GM12878 (cell line): ENCODE data around the gene PRLH. TPM values are rescaled to one million over a fixed set of nuclear protein-coding genes. Genes with fewer than 3 reads are reported as not detected.

Experiments
- ATAC-seq: fragments of 200-7000 bp; cut with Tn5 transposase; 3 replicates; pipeline ENCODE4 v1.9.1; 2020; ENCODE audit warnings: mild to moderate bottlenecking, moderate library complexity
- BruUV-seq: library from RNA; stranded (reverse); fragments of 400-500 nt; replicated peaks from 2 replicates; lab custom pipeline; 2021; lab: Mats Ljungman, UMichigan
- CTCF ChIA-PET: fragments of 300-600 bp; sonication (Branson Sonifier 250); formaldehyde crosslinking; extraction: SDS; loops from one replicate; lab custom pipeline; 2021; ENCODE audit warnings: inconsistent platforms; lab: Yijun Ruan, JAX
- POLR2A ChIA-PET: fragments of 350-600 bp; formaldehyde crosslinking; extraction: SDS; loops from one replicate; lab custom pipeline; 2021; ENCODE audit warnings: inconsistent platforms; lab: Charles Lee
- RAD21 ChIA-PET: fragments of 300-600 bp; sonication (Branson Sonifier 250); formaldehyde crosslinking; loops from one replicate; lab custom pipeline; 2023; ENCODE audit warnings: antibody characterized with exemption; ENCODE audit not compliant: unreplicated experiment; lab: Charles Lee
- SMC1A ChIA-PET: fragments of 300-600 bp; sonication (Branson Sonifier 250); formaldehyde crosslinking; loops from one replicate; lab custom pipeline; 2023; ENCODE audit not compliant: unreplicated experiment, uncharacterized antibody; lab: Charles Lee
- DNase-seq: peaks from one replicate; pipeline ENCODE4 v3.0.0-alpha.2; 2011; ENCODE audit warnings: low read depth, low spot score
- FAIRE-seq: peaks from 3 replicates; lab custom pipeline; 2011; peaks lifted over from hg19 to GRCh38; lab: Jason Lieb, UNC
- H2AFZ ChIP-seq: 2 replicates; pipeline ENCODE4 v1.6.0; 2011; ENCODE audit warnings: low read depth, low read length, control low read depth; ENCODE audit not compliant: control insufficient read depth
- H3K27ac ChIP-seq: 2 replicates; pipeline ENCODE4 v1.5.1; 2011; ENCODE audit warnings: control low read depth; ENCODE audit not compliant: control insufficient read depth, insufficient read depth
- H3K27me3 ChIP-seq, 2 experiments: replicated peaks in 1 of 2; 2 replicates each; pipeline versions ENCODE4 v1.6.0 to v1.6.1; 2011; ENCODE audit warnings: low read length in 1 of 2; ENCODE audit not compliant: control insufficient read depth in 2 of 2, insufficient read depth in 2 of 2
- H3K36me3 ChIP-seq, 2 experiments: 2 replicates each; pipeline ENCODE4 v1.5.1; 2011; ENCODE audit warnings: low read length in 1 of 2; ENCODE audit not compliant: control insufficient read depth in 2 of 2, insufficient read depth in 2 of 2
- H3K4me1 ChIP-seq: 2 replicates; pipeline ENCODE4 v1.6.1; 2011; ENCODE audit warnings: mild to moderate bottlenecking, low read length, moderate library complexity, mixed read lengths; ENCODE audit not compliant: control insufficient read depth, insufficient read depth
- H3K4me2 ChIP-seq: 2 replicates; pipeline ENCODE4 v1.6.0; 2011; ENCODE audit warnings: control low read depth; ENCODE audit not compliant: control insufficient read depth, insufficient read depth
- H3K4me3 ChIP-seq: fragments of 200-600 bp; sonication (generic); 2 replicates; pipeline ENCODE4 v1.5.1; 2016
- H3K79me2 ChIP-seq: 2 replicates; pipeline ENCODE4 v1.6.0; 2011; ENCODE audit warnings: low read length; ENCODE audit not compliant: control insufficient read depth, insufficient read depth
- H3K9ac ChIP-seq: 2 replicates; pipeline ENCODE4 v1.8.0; 2011; ENCODE audit warnings: low read length, control low read depth, mixed read lengths; ENCODE audit not compliant: control insufficient read depth, insufficient read depth
- H3K9me3 ChIP-seq: replicated peaks from 3 replicates; pipeline ENCODE4 v1.5.1; 2011; ENCODE audit warnings: mild to moderate bottlenecking, low read length; ENCODE audit not compliant: control insufficient read depth, insufficient read depth
- H4K20me1 ChIP-seq: 2 replicates; pipeline ENCODE4 v1.6.0; 2011; ENCODE audit not compliant: control insufficient read depth, insufficient read depth
- ATF2 ChIP-seq: IDR thresholded peaks from 2 replicates; pipeline ENCODE4 v1.6.1; 2012; ENCODE audit warnings: low read length, inconsistent platforms
- ATF3 ChIP-seq: IDR thresholded peaks from 2 replicates; pipeline ENCODE4 v1.6.1; 2011; ENCODE audit warnings: low read depth, mild to moderate bottlenecking, low read length, moderate library complexity, borderline replicate concordance; ENCODE audit errors: extremely low read depth
- DPF2 ChIP-seq: fragments of 450-650 bp; IDR thresholded peaks from 2 replicates; pipeline ENCODE4 v1.6.1; 2017; ENCODE audit warnings: mild to moderate bottlenecking
- FOXK2 ChIP-seq: fragments of 450-650 bp; IDR thresholded peaks from 2 replicates; pipeline ENCODE4 v1.6.1; 2017; ENCODE audit warnings: mild to moderate bottlenecking, moderate library complexity
- FOXM1 ChIP-seq: IDR thresholded peaks from 2 replicates; pipeline ENCODE4 v1.6.1; 2012; ENCODE audit warnings: low read depth, mild to moderate bottlenecking, inconsistent platforms, low read length, moderate library complexity
- GABPA ChIP-seq: IDR thresholded peaks from 2 replicates; pipeline ENCODE4 v1.6.1; 2014; ENCODE audit warnings: antibody characterized with exemption, low read depth, mild to moderate bottlenecking, inconsistent platforms
- HSF1 ChIP-seq: fragments of 150-350 bp; IDR thresholded peaks from 2 replicates; pipeline ENCODE4 v1.6.1; 2014; ENCODE audit warnings: mild to moderate bottlenecking, low read depth, low read length
- MYB ChIP-seq: fragments of 150-350 bp; IDR thresholded peaks from 2 replicates; pipeline ENCODE4 v1.6.1; 2014; ENCODE audit warnings: mild to moderate bottlenecking, low read depth, low read length, borderline replicate concordance
- PAX8 ChIP-seq: fragments of 450-650 bp; IDR thresholded peaks from 2 replicates; pipeline ENCODE4 v1.6.1; 2017; ENCODE audit warnings: mild to moderate bottlenecking, moderate library complexity
- PML ChIP-seq: IDR thresholded peaks from 2 replicates; pipeline ENCODE4 v1.6.1; 2012; ENCODE audit warnings: low read length, inconsistent platforms
- ZBTB11 ChIP-seq: fragments of 450-650 bp; formaldehyde crosslinking; IDR thresholded peaks from 2 replicates; pipeline ENCODE4 v1.5.0; 2022; ENCODE audit warnings: mild to moderate bottlenecking, missing genetic modification characterization
- WGBS: methylation state at CpG from one replicate; pipeline ENCODE4 v1.1.6; 2016; ENCODE audit warnings: low lambda C conversion rate; ENCODE audit not compliant: insufficient replicate concordance, insufficient coverage; ENCODE audit errors: missing lambda C conversion rate; 5-methylcytosine and 5-hydroxymethylcytosine counted together
- in situ Hi-C: fragments of 300-500 bp; cut with MboI; formaldehyde crosslinking; loops from 9 replicates; pipeline ENCODE4 v1.14.3; 2018; ENCODE audit warnings: mixed read lengths
- intact Hi-C: fragments of 100-400 bp; cut with micrococcal nuclease; formaldehyde crosslinking; loops from one replicate; pipeline ENCODE4 v1.14.2; 2022; ENCODE audit not compliant: unreplicated experiment
- polyA plus RNA-seq, 11 experiments: library from polyadenylated mRNA; depleted of rRNA in 4 of 11; unstranded in 6 of 11; stranded (reverse) in 5 of 11; fragments of >200 nt; fragmentation: Nextera tagmentation in 4 of 11; fragmentation: Illumina TruSeq in 1 of 11; extraction: Ambion mirVana in 4 of 11; extraction: Trizol in 1 of 11; gene quantifications; 1 replicate in 1 of 11; 2 replicates in 10 of 11; pipeline versions ENCODE4 v1.2.1 to v1.2.3, GENCODE V29; 2011 to 2016; ENCODE audit warnings: inconsistent platforms in 2 of 11, missing spikeins in 2 of 11, low read depth in 1 of 11
- total RNA-seq, 4 experiments: library from RNA; depleted of rRNA in 3 of 4; stranded (reverse); fragments of >200 nt in 3 of 4; fragmentation: Illumina TruSeq in 1 of 4; extraction: Trizol in 1 of 4; gene quantifications; 2 replicates each; pipeline versions ENCODE4 v1.2.1 to v1.2.3, GENCODE V29; 2013 to 2021

Gene PRLH
- total and polyA plus RNA-seq, 10 of the 15 experiments (the other 5 are each of a cell fraction or from before 2014, with no cell fraction given): not detected

GRCh38 chr2:237591141-237591881 lies 24.9 kb downstream of the PRLH start:
- Histone ChIP-seq H3K27me3 (no peaks in the 10 kb centered on the region; a peak in 1 of 4 replicates), H3K4me1 (no peaks in the 10 kb centered on the region), H3K9ac (no peak overlapping the region), H2AFZ (0 out of 2 replicates have a peak overlapping the region, but pooled peaks have one; percentile 20), H3K9me3 (no peaks in the 10 kb centered on the region; the same call in 2 of the 3 replicates), H4K20me1 (no peaks in the 10 kb centered on the region), H3K36me3 (no peaks in the 10 kb centered on the region), H3K27ac (no peak overlapping the region), H3K4me3 (no peak overlapping the region), H3K79me2 (no peaks in the 10 kb centered on the region), H3K4me2 (peak overlapping the region; percentile 23; the same call in 1 of the 2 replicates)
- intact Hi-C loops: no loop called here
- ChIA-PET SMC1A (interaction anchor here (0.7 to 1.1 kb wide), 2 partner anchors 9 to 75 kb away, joined by 3 to 4 read pairs; no protein-coding TSS in a partner anchor), CTCF (interaction anchor here (1.3 to 1.5 kb wide), 2 partner anchors 19 to 74 kb away, joined by 3 to 4 read pairs; no protein-coding TSS in a partner anchor), POLR2A (interaction anchor here (1.1 kb wide), 1 partner anchor 12 kb away, joined by 3 read pairs; no protein-coding TSS in a partner anchor), RAD21 (interaction anchor here (1.1 to 1.4 kb wide), 2 partner anchors 9 to 20 kb away, joined by 3 to 4 read pairs; no protein-coding TSS in a partner anchor)
- in situ Hi-C loops: no loop called here
- WGBS: 17% methylated on average over 19 of the region's 19 CpGs
- ATAC-seq (peak; percentile 23; the same call in 1 of the 3 replicates), DNase-seq (no peak), FAIRE-seq (no peak)
- TF ChIP-seq HSF1 (no peak), FOXK2 (no peak), ATF3 (no peak), DPF2 (no peak), MYB (no peak), PML (no peak), FOXM1 (no peak), ZBTB11 (CRISPR knock-in tag) (no peak), PAX8 (no peak), ATF2 (no peak), GABPA (no peak)
- no TSS peak for BruUV-seq
